Putamen (tissue), 1 donor: ENCODE results near the gene HOXA11.

ENCODE experiments used
- DNase-seq: peaks from one replicate; pipeline ENCODE4 v3.0.0-alpha.2; 2016; ENCODE audit warnings: low spot score

The HOXA11 gene

GRCh38 chr7:27133409-27134231, 51.4 kb downstream of the HOXA11 start:
- DNase-seq, result no peak

GRCh38 chr7:27132978-27133377, 52.1 kb downstream of the HOXA11 start:
- no peak for DNase-seq

- no peak for DNase-seq
Observed at GRCh38 chr7:27132214-27132613, 52.8 kb downstream of the HOXA11 start.

GRCh38 chr7:27131390-27131819, 53.6 kb downstream of the HOXA11 start:
- no peak for DNase-seq
